Osteoblast (primary cell): ENCODE data around the gene TBX5. TPM values are rescaled to one million over a fixed set of nuclear protein-coding genes. Genes with fewer than 3 reads are reported as not detected.
A peak's percentile ranks its signal among the peaks of the same experiment; 100 is the strongest.
"Not testable (repeated sequence)": the region's sequence is repeated elsewhere in the genome, so short reads cannot be mapped to it uniquely, and the experiment has no call there.

ENCODE experiments used
- DNase-seq: peaks from one replicate; pipeline ENCODE4 v3.0.0; 2011; ENCODE audit warnings: low spot score, mixed read lengths; ENCODE audit not compliant: insufficient read length; ENCODE audit errors: missing footprints
- H2AFZ ChIP-seq: 2 replicates; pipeline ENCODE4 v1.6.0; 2011; ENCODE audit warnings: mild to moderate bottlenecking, low read length
- H3K27ac ChIP-seq: 2 replicates; pipeline ENCODE4 v1.5.1; 2011; ENCODE audit warnings: mild to moderate bottlenecking, low read depth, low read length, moderate library complexity
- H3K27me3 ChIP-seq: 2 replicates; pipeline ENCODE4 v1.6.0; 2012; ENCODE audit warnings: mild to moderate bottlenecking, control low read depth, inconsistent platforms, low read length, moderate library complexity; ENCODE audit not compliant: insufficient read depth
- H3K36me3 ChIP-seq: 2 replicates; pipeline ENCODE4 v1.5.1; 2011; ENCODE audit warnings: mild to moderate bottlenecking, low read length, control low read depth, moderate library complexity; ENCODE audit not compliant: insufficient read depth
- H3K4me1 ChIP-seq: 2 replicates; pipeline ENCODE4 v1.5.1; 2011; ENCODE audit warnings: mild to moderate bottlenecking, low read length, control low read depth, moderate library complexity; ENCODE audit not compliant: insufficient read depth
- H3K4me2 ChIP-seq: 2 replicates; pipeline ENCODE4 v1.6.0; 2011; ENCODE audit warnings: mild to moderate bottlenecking, low read length; ENCODE audit not compliant: insufficient read depth
- H3K4me3 ChIP-seq: fragments of 200-600 bp; sonication (generic); 3 replicates; pipeline ENCODE4 v1.5.1; 2012; ENCODE audit warnings: mild to moderate bottlenecking, low read length, inconsistent platforms; ENCODE audit not compliant: insufficient read depth
- H3K79me2 ChIP-seq: 2 replicates; pipeline ENCODE4 v1.6.0; 2012; ENCODE audit warnings: mild to moderate bottlenecking, low read length, control low read depth, inconsistent platforms; ENCODE audit not compliant: insufficient read depth
- H3K9me3 ChIP-seq: 2 replicates; pipeline ENCODE4 v1.5.1; 2011; ENCODE audit warnings: low read depth, low read length, control low read depth
- H4K20me1 ChIP-seq: 2 replicates; pipeline ENCODE4 v1.6.0; 2012; ENCODE audit warnings: mild to moderate bottlenecking, low read length, control low read depth; ENCODE audit not compliant: insufficient read depth
- CTCF ChIP-seq: IDR thresholded peaks from 2 replicates; pipeline ENCODE4 v1.5.1; 2011; ENCODE audit warnings: mild to moderate bottlenecking, low read depth, low read length, moderate library complexity; ENCODE audit errors: extremely low read depth
- total RNA-seq: library from RNA; depleted of rRNA; stranded (reverse); fragments of >200 nt; gene quantifications from 2 replicates; pipeline ENCODE4 v1.2.3, GENCODE V29; 2012

The TBX5 gene
- total RNA-seq, 1 donor: not detected

GRCh38 chr12:114360485-114360884 is 45.5 kb downstream of the TBX5 start:
- no peak for DNase-seq
- H4K20me1 ChIP-seq: no peaks in the 10 kb centered on the region
- no peak for TF ChIP-seq CTCF
- H3K79me2 ChIP-seq: no peaks in the 10 kb centered on the region
- no peaks in the 10 kb centered on the region for H3K27me3 ChIP-seq
- H3K4me1 ChIP-seq: no peaks in the 10 kb centered on the region
- H3K9me3 ChIP-seq: no peaks in the 10 kb centered on the region
- no peak overlapping the region for H3K27ac ChIP-seq
- no peak overlapping the region for H3K4me3 ChIP-seq
- no peak overlapping the region for H3K4me2 ChIP-seq
- H2AFZ ChIP-seq: no peak overlapping the region
- no peaks in the 10 kb centered on the region for H3K36me3 ChIP-seq

- Histone ChIP-seq H2AFZ (no peak overlapping the region), H3K9me3 (no peaks in the 10 kb centered on the region), H4K20me1 (no peaks in the 10 kb centered on the region), H3K4me3 (no peak overlapping the region), H3K4me1 (no peaks in the 10 kb centered on the region), H3K4me2 (no peak overlapping the region), H3K36me3 (no peaks in the 10 kb centered on the region), H3K27ac (no peak overlapping the region), H3K27me3 (no peaks in the 10 kb centered on the region), H3K79me2 (no peaks in the 10 kb centered on the region)
- TF ChIP-seq CTCF: no peak
- DNase-seq: peak; percentile 27
Measured at GRCh38 chr12:114355389-114356088, 50.4 kb downstream of the TBX5 start.

- not testable (repeated sequence) for H3K36me3 ChIP-seq, H3K4me3 ChIP-seq, H3K9me3 ChIP-seq, H3K27ac ChIP-seq, DNase-seq, H3K27me3 ChIP-seq, H4K20me1 ChIP-seq, H3K4me2 ChIP-seq, H3K79me2 ChIP-seq, H3K4me1 ChIP-seq, H2AFZ ChIP-seq
Measured at GRCh38 chr12:114349239-114349638, 56.7 kb downstream of the TBX5 start.

GRCh38 chr12:114347861-114348260 is 58.1 kb downstream of the TBX5 start:
- H3K4me3 ChIP-seq: no peak overlapping the region
- no peaks in the 10 kb centered on the region for H3K9me3 ChIP-seq
- TF ChIP-seq CTCF: no peak
- H2AFZ ChIP-seq: no peak overlapping the region
- H3K79me2 ChIP-seq: no peaks in the 10 kb centered on the region
- H3K36me3 ChIP-seq: no peaks in the 10 kb centered on the region
- no peaks in the 10 kb centered on the region for H3K4me1 ChIP-seq
- no peaks in the 10 kb centered on the region for H4K20me1 ChIP-seq
- H3K27ac ChIP-seq: no peak overlapping the region
- no peak overlapping the region for H3K4me2 ChIP-seq
- DNase-seq: no peak
- no peaks in the 10 kb centered on the region for H3K27me3 ChIP-seq
